Pulmonary artery endothelial cell (primary cell): ENCODE measurements around the gene KAT6B. TPM values are rescaled to one million over a fixed set of nuclear protein-coding genes. Genes with fewer than 3 reads are reported as not detected.

ENCODE experiments used
- DNase-seq: peaks from one replicate; pipeline ENCODE4 v3.0.0-alpha.2; 2011; ENCODE audit warnings: low read depth, low spot score
- total RNA-seq: library from RNA; depleted of rRNA; stranded (reverse); fragments of >200 nt; gene quantifications from 2 replicates; pipeline ENCODE4 v1.2.3, GENCODE V29; 2014

KAT6B gene
- total RNA-seq, 1 donor from 2014 or later = 10.0 TPM

- DNase-seq = no peak
Measured at GRCh38 chr10:74981831-74982633, 155.6 kb downstream of the KAT6B start.

DNA sequence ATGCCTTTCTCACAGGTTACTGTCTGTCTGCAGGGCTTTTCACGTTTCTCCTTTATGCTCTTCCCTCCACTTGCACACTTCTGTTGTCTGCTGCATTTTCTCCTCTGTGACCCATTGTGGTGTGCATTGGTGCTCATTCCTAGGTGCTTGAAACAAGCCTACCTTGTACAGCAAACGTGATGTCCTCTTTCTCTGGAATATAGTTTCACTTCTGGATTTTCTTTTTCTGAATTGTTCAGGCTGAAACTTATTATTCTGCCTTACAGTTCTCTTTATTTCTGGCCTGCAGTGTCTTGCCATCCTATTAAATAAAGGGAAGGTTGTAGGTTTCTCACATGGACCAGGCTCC, 156.2 kb downstream of the KAT6B start:
- DNase-seq = no peak

GRCh38 chr10:74983383-74983782, 157.0 kb downstream of the KAT6B start:
- no peak for DNase-seq

DNA sequence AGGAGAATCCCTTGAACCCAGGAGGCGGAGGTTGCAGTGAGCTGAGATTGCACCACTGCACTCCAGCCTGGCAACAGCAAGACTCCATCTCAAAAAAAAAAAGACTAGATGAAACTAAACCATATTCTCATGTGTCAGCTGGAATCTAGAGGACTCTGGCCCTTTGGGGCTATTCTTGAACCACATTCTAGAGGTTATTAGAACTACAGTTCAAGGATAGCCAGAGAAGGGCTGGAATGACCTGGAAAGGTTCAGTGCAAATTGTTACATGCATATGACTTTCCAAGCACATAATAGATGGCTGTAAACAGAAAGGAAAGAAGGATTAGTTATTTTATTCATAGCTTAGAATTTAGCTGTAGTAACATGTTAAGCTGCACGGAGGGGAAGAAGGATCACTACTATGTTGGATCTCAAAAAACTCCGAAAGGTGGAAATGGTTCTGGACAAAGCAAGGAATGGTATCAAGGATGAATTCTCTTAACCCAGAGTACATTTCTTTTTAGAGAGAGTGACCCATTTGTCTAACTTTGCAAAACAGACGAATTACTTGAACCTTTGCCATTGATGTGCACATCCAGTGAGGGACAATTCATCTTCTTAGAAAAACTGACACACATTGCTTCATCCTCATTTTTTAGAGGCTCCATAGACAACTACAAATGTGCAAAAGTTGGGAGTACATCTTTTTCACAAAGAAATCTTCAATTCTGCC, 161.1 kb downstream of the KAT6B start:
- DNase-seq = no peak

DNA sequence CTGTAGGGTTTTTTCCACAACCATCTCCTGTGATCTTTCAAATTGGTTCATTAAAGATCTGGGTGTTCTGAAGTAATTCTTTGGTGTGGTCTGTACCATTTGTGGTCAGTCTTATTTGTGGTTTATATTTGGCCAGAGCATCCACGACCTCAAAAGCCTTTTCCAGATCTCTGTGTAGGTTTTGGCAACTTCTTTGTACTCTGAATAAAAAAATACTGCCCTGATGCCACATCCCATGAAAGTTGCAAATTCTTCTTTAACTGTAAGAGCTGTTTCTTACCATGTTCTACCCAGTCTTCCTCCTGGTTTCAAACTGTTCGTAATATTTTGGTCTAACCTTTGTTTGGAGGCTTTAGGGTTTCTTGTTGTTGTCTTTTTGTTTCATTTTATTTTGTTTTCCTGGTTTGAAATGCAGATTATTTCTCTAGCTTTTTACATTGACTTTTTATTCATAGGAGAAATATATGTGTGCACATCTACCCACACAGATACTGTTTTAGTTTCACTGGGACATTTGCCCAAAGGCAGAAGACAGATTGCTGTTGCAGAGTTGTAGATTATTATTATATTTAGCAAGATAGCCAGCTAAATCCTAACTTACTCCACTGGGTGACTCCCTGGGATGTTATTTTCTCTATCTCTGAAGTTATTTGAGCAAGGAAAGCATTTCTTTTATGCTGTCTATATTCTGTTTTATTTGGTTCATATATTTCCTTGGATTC, 161.8 kb downstream of the KAT6B start:
- DNase-seq = no peak

DNA sequence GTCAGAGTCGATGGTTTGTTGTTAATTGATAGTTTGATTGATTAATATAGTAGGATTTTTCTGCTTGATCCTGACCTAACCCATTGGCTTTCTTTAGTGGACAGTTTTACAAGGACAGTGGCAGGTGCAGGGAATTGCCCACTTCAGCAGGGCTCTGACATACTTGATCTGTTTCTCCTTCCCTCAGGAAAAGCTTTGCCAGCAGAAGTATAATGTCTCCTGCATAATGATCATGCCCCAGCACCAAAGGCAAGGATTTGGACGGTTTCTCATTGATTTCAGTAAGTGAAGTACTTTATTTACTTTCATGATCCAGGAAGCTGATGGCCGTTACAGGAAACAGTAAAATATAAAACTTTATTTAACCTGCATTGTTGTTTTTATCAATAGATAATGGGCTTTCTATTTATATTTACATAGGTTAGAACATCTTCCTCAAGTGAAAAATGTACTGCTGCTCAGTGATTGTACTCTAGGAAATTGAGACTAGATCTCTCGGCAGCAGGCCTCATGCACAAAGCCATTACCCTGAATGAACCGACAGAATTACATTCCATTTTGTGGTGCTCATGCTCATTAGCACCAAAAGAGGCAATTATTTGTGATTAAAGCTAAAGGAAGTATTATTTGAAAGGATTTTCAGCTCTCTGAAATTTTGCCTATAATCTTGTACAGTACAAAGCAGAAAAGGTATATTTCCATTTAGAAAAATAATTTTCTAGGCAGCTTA, 162.6 kb downstream of the KAT6B start:
- DNase-seq = no peak

DNA sequence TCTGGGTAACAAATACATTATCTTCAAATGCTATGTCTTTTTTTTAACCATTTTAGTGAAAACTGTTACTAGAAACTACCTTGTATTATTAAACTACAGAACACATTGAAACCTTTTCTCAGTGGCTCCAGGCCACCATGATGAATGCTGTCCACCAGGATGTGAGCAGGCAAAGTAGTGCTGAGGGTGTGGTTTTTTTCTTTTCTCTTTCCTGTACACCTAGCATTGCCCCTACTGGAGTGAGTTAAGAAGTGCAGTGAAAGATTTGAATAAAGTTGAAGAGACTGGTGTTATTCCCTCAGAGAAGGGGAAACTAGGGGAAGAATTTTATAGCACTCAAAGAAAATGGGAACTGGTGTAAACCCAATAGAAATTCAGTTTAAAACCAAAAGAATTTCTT, 165.0 kb downstream of the KAT6B start:
- no peak for DNase-seq

- no peak for DNase-seq
Measured at GRCh38 chr10:74992068-74992467, 165.7 kb downstream of the KAT6B start.

GRCh38 chr10:74993649-74994048, 167.2 kb downstream of the KAT6B start:
- DNase-seq = no peak

DNA sequence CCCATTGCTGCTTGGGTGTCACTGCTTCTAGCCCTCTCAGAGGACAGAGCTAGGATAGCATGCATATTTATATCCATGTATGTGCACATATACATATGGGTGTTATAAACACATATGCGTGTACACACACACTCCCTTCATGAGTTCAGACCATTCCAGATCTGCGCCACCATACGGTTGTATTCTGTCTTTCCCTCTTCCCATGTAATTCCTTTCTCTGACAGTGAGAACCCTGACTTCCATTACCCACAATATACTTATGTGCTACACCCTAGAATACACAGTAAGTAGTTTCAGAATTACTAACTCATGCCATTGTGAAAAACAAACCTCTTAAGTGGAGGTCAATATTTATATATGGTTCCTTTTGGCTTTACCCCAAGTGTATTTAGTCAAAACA, 168.5 kb downstream of the KAT6B start:
- DNase-seq = no peak

GRCh38 chr10:74995806-74996205, 169.4 kb downstream of the KAT6B start:
- no peak for DNase-seq

DNA sequence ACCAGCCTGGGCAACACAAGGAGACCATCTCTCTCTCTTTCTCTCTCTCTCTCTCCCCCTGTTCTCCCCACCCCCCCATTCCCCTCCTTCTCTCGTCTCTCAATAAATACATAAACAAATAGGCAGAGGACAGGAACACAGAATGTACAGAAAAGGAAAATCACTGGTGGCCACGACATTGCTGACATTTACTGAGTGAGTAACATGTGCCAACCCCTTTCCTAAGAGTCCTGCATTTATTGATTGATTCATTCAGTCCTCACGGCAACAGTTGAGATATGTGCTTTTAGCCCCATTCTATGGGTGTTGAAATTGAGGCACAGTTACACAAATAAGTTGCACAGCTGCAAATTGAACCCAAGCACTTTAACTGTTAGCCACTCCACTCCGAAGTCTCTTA, 170.8 kb downstream of the KAT6B start:
- DNase-seq = no peak

GRCh38 chr10:75000748-75001321, 174.4 kb downstream of the KAT6B start:
- DNase-seq = no peak

GRCh38 chr10:75001715-75002350, 175.4 kb downstream of the KAT6B start:
- no peak for DNase-seq

DNA sequence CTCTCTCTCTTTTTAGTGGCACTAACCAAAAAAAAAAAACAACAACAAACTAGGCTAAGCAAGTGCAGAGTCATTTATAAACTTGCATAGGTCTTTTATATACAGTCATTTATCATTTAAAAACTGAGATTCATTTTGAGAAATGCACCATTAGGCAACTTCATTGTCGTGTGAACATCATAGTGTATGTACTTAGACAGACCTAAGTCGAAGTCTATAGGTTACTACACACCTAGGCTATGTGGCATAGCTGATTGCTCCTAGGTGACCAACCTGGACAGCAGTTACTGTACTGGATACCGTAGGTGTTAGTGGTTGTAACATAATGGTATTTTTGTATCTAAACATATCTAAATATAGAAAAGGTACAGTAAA, 175.9 kb downstream of the KAT6B start:
- no peak for DNase-seq

- DNase-seq = no peak
Measured at GRCh38 chr10:75002967-75003594, 176.7 kb downstream of the KAT6B start.

GRCh38 chr10:75003891-75004290, 177.5 kb downstream of the KAT6B start:
- no peak for DNase-seq

- DNase-seq = no peak
Measured at GRCh38 chr10:75007646-75008045, 181.2 kb downstream of the KAT6B start.

- DNase-seq = no peak
Measured at GRCh38 chr10:75008952-75009351, 182.6 kb downstream of the KAT6B start.

DNA sequence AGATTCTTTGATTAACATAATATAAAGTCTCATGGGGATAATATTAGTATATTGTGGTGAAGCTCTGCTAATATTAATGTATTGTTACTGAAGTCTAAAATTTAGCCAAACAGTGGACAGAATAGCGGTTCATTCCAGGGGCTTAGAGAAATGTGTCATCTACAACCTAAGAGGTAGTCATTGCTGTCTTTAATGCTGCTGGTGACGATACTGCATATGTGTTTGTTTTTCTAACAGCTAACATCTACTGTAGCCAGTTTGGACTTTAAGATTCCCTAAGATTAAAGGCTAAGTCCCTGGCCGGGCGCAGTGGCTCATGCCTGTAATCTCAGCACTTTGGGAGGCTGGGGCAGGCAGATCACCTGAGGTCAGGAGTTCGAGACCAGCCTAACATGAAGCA, 183.0 kb downstream of the KAT6B start:
- no peak for DNase-seq
